Cortex of kidney (tissue), 1 donor: ENCODE results near the gene RPUSD1.
"Not testable (repeated sequence)": the region's sequence is repeated elsewhere in the genome, so short reads cannot be mapped to it uniquely, and the experiment has no call there.

ENCODE experiments used
- DNase-seq: peaks from one replicate; lab custom pipeline; 2025; lab: John Stamatoyannopoulos, UW

Gene RPUSD1

GRCh38 chr16:747978-748746 lies 40.0 kb downstream of the RPUSD1 start:
- no peak for DNase-seq

- DNase-seq, result no peak
Measured at GRCh38 chr16:746637-747036, 41.5 kb downstream of the RPUSD1 start.

DNA sequence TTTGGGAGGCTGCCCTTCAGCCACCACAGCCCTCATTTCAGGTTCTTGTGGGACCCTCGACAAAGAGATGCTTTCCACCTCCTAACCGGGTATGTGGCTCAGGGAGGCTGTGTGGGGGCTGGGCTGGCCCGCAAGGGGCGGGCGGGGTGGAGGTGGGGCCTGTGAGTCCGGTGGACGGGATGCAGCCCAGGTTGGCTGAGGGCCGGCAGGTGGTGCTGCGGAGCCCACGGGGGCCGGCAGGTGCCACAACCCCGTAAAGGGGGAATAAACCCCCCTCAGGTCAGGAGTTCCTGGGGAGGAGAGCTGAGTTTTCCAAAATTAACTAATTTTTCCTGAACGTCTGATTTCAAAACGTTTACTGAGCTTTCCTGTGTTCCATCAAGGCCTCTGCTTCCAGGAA lies 42.4 kb downstream of the RPUSD1 start:
- no peak for DNase-seq

- DNase-seq, result no peak
Measured at GRCh38 chr16:743794-744500, 44.2 kb downstream of the RPUSD1 start.

GRCh38 chr16:742894-743293 lies 45.3 kb downstream of the RPUSD1 start:
- not testable (repeated sequence) for DNase-seq

GRCh38 chr16:741986-742629 lies 46.1 kb downstream of the RPUSD1 start:
- DNase-seq, result no peak

DNA sequence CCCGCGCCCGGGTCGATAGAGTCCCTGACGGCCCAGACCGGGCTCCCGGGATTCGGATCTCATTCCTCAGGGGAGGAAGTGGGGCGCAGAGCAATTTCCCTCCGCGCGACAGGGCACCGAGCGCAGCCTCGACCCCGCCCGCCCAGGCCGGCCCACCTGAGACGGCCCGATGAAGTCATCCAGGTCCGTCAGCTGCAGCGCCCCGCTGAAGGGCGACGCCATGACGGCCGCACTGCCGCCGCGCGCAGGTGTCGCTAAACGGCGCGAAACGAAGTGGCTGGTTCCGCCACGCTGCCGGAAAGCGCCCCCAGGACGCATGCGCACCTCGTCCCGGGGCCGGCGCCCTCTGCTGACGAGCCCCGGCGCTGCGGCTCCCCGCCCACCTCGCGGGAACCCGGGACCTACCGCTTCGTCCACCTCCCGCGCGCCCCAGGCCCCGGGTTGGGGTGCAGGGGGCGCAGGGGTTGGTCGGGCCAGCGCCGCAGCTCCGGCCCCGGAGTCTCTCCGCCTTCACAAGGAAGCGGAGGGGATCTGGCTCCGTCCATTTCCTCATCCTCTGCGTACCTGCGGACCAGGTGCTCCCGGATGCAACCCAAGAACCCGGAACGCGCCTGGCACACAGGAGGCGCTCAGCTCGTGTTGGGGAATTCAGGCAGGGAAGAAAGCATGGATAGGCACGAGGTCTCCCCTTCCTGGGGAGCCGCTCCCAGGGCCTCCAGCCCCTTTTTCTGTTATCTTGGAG lies 47.2 kb downstream of the RPUSD1 start, which contains the start of gene CIAO3:
TSS of gene CIAO3 (minus strand) at position 234 of the 742 bp plus-strand sequence. CDS start at position 222, 12 bp downstream.
- DNase-seq, result no peak

DNA sequence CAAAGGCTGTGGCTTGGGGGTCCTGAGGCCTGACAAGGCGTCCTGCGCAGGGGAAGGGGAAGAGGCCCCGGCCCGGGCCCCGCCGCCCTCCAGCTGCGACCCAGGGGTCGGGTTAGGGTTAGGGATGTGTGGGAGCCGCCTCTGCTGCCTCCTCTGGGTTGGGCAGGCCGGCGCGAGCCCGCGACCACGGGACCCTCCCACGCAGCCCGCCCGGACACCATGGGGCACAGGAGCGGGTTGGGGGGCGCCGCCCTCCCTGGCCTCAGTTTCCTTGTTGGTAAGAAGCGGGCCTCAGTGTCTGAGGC lies 47.8 kb downstream of the RPUSD1 start:
- DNase-seq, result no peak

DNA sequence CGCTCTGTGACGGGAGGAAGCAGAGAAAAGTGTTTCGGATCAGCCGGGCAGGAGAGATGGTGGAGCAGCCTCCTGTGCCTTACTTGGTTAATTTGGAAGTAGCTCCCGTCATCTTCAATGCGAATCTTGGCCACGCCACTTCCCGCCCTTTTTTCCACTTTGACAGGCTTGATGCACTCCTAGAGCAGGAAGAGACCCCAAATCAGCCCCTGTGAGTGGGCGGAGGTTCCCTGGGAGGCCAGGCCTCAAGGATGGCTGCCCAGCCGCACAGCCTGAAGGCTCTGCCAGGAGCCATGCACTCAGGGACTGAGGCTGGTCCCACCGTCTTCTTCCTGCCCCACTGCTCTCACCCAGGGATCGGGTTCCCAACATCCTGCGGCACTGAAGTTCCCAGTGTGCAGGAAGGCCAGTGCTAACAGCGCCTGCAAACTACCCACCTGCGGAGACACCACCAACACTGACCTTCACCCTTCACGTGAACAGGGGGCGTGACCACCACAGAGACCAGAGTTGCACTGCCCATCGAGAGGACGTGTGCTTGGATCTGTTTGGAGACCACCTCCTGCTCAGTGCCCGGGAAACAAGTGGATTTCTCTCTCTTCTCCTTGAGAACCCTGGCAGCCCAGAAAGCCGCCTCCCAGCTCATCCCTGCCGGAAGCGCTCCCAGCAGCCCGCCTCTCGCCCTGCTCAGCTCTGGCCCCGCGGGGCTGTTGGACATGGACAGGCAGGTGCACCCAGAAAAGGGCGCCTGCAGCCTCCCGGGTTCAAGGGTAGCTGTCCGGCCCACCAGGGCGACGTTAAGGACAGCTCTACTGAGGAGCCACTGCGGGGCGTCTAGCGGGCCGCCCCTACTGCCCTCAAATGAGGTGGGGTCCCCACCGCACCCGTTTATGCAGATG lies 48.4 kb downstream of the RPUSD1 start:
- no peak for DNase-seq

- no peak for DNase-seq
Measured at GRCh38 chr16:736936-737481, 51.2 kb downstream of the RPUSD1 start.

GRCh38 chr16:735982-736453 lies 52.2 kb downstream of the RPUSD1 start:
- no peak for DNase-seq

- no peak for DNase-seq
Measured at GRCh38 chr16:734981-735881, 53.0 kb downstream of the RPUSD1 start.
